Heart left ventricle (tissue), 13 donors: Measurements from ENCODE around the gene ACSL3.

ENCODE experiments used
- POLR2A ChIP-seq, 2 donors: fragments of 450-650 bp; IDR thresholded peaks; one replicate each; pipeline ENCODE4 v1.6.1; 2017; ENCODE audit warnings: antibody characterized with exemption in 2 of 2, mild to moderate bottlenecking in 2 of 2, moderate library complexity in 2 of 2
- TF ChIP-seq, protein P1 (sequence below), 12 donors: fragments of 200-600 bp; sonication (generic) in 4 of 12; IDR thresholded peaks; one replicate each; pipeline versions ENCODE4 v1.5.0 to v1.8.0; 2018 to 2022; ENCODE audit warnings: antibody characterized with exemption in 12 of 12, mild to moderate bottlenecking in 5 of 12
- donor health status: ischemic (EF 13 %, LVEDD 7.1; RV severe dilation, severe dysfunction).
- donor health status: DM: no; HTN: yes; CAD: no.
- donor health status: DM: no; HTN: no; CAD: no.
- donor health status: ischemic (EF 25% LVEDD 6.9; RV normal size, moderate dysfunction).
- donor health status: ischemic (EF 25% LVEDD 5.7; RV mildly dilated, moderate dysfunction).
- donor health status: ischemic (EF 35%, LVEDD 5.7; RV mildly dilated, moderate dysfunction).
- donor health status: nonischemic (EF 11% LVEDD 7.7; RV severe dilation, severe dysfunction).
- donor health status: DM: yes; HTN: yes; CAD: no.
- donor health status: PGD.
- donor health status: ischemic (EF 29% LVEDD 5.4; RV normal size, mild dysfunction).
- donor health status: nonischemic (EF 23%, LVEDD 6.1; RV moderate dilation, normal function).

DNA sequence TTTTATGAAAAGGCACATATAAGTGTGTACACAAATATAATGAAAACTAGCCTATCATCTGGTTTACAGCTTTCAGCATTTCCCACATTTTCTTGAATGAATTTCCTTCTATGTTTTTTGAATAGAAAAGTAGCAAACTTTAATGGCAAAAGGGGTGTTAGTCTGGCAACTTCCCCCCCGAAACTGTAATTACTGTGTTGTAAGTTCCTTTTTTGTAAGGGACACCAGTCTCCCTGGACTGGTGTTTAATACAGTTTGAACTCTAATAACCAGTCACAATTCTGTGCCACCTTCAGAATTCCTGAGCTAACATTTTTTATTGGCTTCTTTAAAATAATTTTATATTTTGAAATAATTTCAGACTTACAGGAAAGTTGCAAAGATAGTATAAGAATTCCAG, 94.2 kb downstream of the ACSL3 start:
- TF ChIP-seq, protein P1, sequence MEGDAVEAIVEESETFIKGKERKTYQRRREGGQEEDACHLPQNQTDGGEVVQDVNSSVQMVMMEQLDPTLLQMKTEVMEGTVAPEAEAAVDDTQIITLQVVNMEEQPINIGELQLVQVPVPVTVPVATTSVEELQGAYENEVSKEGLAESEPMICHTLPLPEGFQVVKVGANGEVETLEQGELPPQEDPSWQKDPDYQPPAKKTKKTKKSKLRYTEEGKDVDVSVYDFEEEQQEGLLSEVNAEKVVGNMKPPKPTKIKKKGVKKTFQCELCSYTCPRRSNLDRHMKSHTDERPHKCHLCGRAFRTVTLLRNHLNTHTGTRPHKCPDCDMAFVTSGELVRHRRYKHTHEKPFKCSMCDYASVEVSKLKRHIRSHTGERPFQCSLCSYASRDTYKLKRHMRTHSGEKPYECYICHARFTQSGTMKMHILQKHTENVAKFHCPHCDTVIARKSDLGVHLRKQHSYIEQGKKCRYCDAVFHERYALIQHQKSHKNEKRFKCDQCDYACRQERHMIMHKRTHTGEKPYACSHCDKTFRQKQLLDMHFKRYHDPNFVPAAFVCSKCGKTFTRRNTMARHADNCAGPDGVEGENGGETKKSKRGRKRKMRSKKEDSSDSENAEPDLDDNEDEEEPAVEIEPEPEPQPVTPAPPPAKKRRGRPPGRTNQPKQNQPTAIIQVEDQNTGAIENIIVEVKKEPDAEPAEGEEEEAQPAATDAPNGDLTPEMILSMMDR (IDR thresholded peaks at IDR 0.05), result no peak
- no peak for TF ChIP-seq POLR2A (IDR thresholded peaks at IDR 0.05)
